Muscle of leg (tissue), 11 donors: Measurements from ENCODE around the gene BTRC. TPM values are rescaled to one million over a fixed set of nuclear protein-coding genes. Genes with fewer than 3 reads are reported as not detected.
A peak's percentile ranks its signal among the peaks of the same experiment; 100 is the strongest.
"Not testable (repeated sequence)": the region's sequence is repeated elsewhere in the genome, so short reads cannot be mapped to it uniquely, and the experiment has no call there.

Source experiments
- DNase-seq: peaks from one replicate; pipeline ENCODE4 v3.0.0; 2013
- H3K27ac ChIP-seq: one replicate; pipeline ENCODE4 v1.5.1; 2013; ENCODE audit warnings: mild to moderate bottlenecking, low read length, control low read depth
- H3K27me3 ChIP-seq: one replicate; pipeline ENCODE4 v1.6.1; 2013; ENCODE audit warnings: low read length; ENCODE audit not compliant: control insufficient read depth, insufficient read depth
- H3K36me3 ChIP-seq: one replicate; pipeline ENCODE4 v1.6.1; 2013; ENCODE audit warnings: low read length; ENCODE audit not compliant: control insufficient read depth, insufficient read depth
- H3K4me1 ChIP-seq: one replicate; pipeline ENCODE4 v1.6.1; 2013; ENCODE audit warnings: low read length; ENCODE audit not compliant: control insufficient read depth, insufficient read depth
- H3K4me3 ChIP-seq: one replicate; pipeline ENCODE4 v1.5.1; 2013; ENCODE audit warnings: low read length, control low read depth
- H3K9me3 ChIP-seq: replicated peaks from 2 replicates; pipeline ENCODE4 v1.6.1; 2013; ENCODE audit warnings: low read depth, low read length; ENCODE audit not compliant: control insufficient read depth
- WGBS: methylation state at CpG from one replicate; pipeline ENCODE4 v1.1.5; 2013; ENCODE audit warnings: missing lambda C conversion rate; ENCODE audit not compliant: insufficient coverage; 5-methylcytosine and 5-hydroxymethylcytosine counted together
- polyA plus RNA-seq, 8 donors: library from polyadenylated mRNA; unstranded; fragments of 120-200 nt; gene quantifications; one replicate each; pipeline versions ENCODE4 v1.2.1 to v1.2.3, GENCODE V29; 2013; ENCODE audit warnings: inconsistent platforms in 1 of 8, low replicate concordance in 1 of 8; ENCODE audit not compliant: insufficient read length in 8 of 8, insufficient read depth in 1 of 8
- total RNA-seq: library from RNA; stranded (reverse); fragments of 120-200 nt; gene quantifications from one replicate; pipeline ENCODE4 v1.2.4, GENCODE V29; 2013

The BTRC gene
- total and polyA plus RNA-seq, 9 donors: 14.3 to 27.4 (median 23.4) TPM

GRCh38 chr10:101358706-101359300, 4.8 kb downstream of the BTRC start:
- H3K27me3 ChIP-seq: no peaks in the 10 kb centered on the region
- peaks cover 7% of the 10 kb centered on the region for H3K4me1 ChIP-seq
- H3K27ac ChIP-seq: no peak overlapping the region
- no peak for DNase-seq
- no peak overlapping the region for H3K4me3 ChIP-seq
- H3K36me3 ChIP-seq: peaks cover 5% of the 10 kb centered on the region
- WGBS: 76% methylated on average over 2 of the region's 5 CpGs
- H3K9me3 ChIP-seq: no peaks in the 10 kb centered on the region

- DNase-seq, H3K9me3 ChIP-seq, H3K27ac ChIP-seq, H3K36me3 ChIP-seq, H3K4me1 ChIP-seq, H3K4me3 ChIP-seq, H3K27me3 ChIP-seq: not testable (repeated sequence)
- 88% methylated on average over 5 of the region's 8 CpGs for whole genome bisulfite sequencing
Observed at GRCh38 chr10:101360090-101360489, 6.1 kb downstream of the BTRC start.

GRCh38 chr10:101360841-101361240, 6.9 kb downstream of the BTRC start:
- H3K36me3 ChIP-seq, H3K27ac ChIP-seq, H3K4me1 ChIP-seq, H3K4me3 ChIP-seq, DNase-seq, H3K9me3 ChIP-seq, H3K27me3 ChIP-seq: not testable (repeated sequence)
- WGBS: 100% methylated on average over 1 of the region's 4 CpGs

GRCh38 chr10:101363850-101364400, 10.0 kb downstream of the BTRC start:
- Histone ChIP-seq H3K27ac (no peak overlapping the region), H3K4me1 (no peaks in the 10 kb centered on the region)

GRCh38 chr10:101364721-101365120, 10.8 kb downstream of the BTRC start:
- H3K27ac ChIP-seq: no peak overlapping the region
- WGBS: no CpG with 5 or more reads among the region's 7 CpGs

More at GRCh38 chr10:101363850-101364400, 10.0 kb downstream of the BTRC start:
- H3K4me3 ChIP-seq: no peak overlapping the region
- no CpG with 5 or more reads among the region's 2 CpGs for WGBS
- no peaks in the 10 kb centered on the region for H3K27me3 ChIP-seq
- no peaks in the 10 kb centered on the region for H3K9me3 ChIP-seq
- H3K36me3 ChIP-seq: peaks cover 9% of the 10 kb centered on the region
- no peak for DNase-seq

GRCh38 chr10:101367569-101368453, 13.8 kb downstream of the BTRC start:
- Histone ChIP-seq H3K9me3 (no peaks in the 10 kb centered on the region), H3K27me3 (no peaks in the 10 kb centered on the region), H3K27ac (no peak overlapping the region), H3K4me3 (no peak overlapping the region), H3K36me3 (peaks cover 8% of the 10 kb centered on the region), H3K4me1 (no peaks in the 10 kb centered on the region)
- no peak for DNase-seq
- WGBS: 83% methylated on average over 6 of the region's 9 CpGs

More at GRCh38 chr10:101364721-101365120, 10.8 kb downstream of the BTRC start:
- Histone ChIP-seq H3K9me3 (no peaks in the 10 kb centered on the region), H3K4me3 (no peak overlapping the region), H3K36me3 (peaks cover 9% of the 10 kb centered on the region), H3K4me1 (no peaks in the 10 kb centered on the region), H3K27me3 (no peaks in the 10 kb centered on the region)
- peak; percentile 51 for DNase-seq

- Histone ChIP-seq H3K9me3 (no peaks in the 10 kb centered on the region), H3K27ac (no peak overlapping the region), H3K36me3 (peaks cover 9% of the 10 kb centered on the region), H3K4me1 (no peaks in the 10 kb centered on the region), H3K4me3 (no peak overlapping the region), H3K27me3 (no peaks in the 10 kb centered on the region)
- 100% methylated on average over 1 of the region's 1 CpG for WGBS
- no peak for DNase-seq
Observed at GRCh38 chr10:101373063-101373462, 19.1 kb downstream of the BTRC start.

GRCh38 chr10:101373993-101374392, 20.0 kb downstream of the BTRC start:
- not testable (repeated sequence) for H3K27ac ChIP-seq, DNase-seq, H3K9me3 ChIP-seq, H3K4me3 ChIP-seq, H3K36me3 ChIP-seq, H3K27me3 ChIP-seq, H3K4me1 ChIP-seq
- WGBS: no CpG with 5 or more reads among the region's 3 CpGs

GRCh38 chr10:101375076-101375475, 21.1 kb downstream of the BTRC start:
- Histone ChIP-seq H3K4me3 (no peak overlapping the region), H3K36me3 (peaks cover 6% of the 10 kb centered on the region), H3K9me3 (no peaks in the 10 kb centered on the region), H3K27ac (no peak overlapping the region), H3K4me1 (no peaks in the 10 kb centered on the region), H3K27me3 (no peaks in the 10 kb centered on the region)
- no peak for DNase-seq
- 33% methylated on average over 1 of the region's 7 CpGs for WGBS

- WGBS: no CpG with 5 or more reads among the region's 5 CpGs
- H3K27me3 ChIP-seq: no peaks in the 10 kb centered on the region
- no peak overlapping the region for H3K4me3 ChIP-seq
- H3K27ac ChIP-seq: no peak overlapping the region
- no peak for DNase-seq
- H3K9me3 ChIP-seq: no peaks in the 10 kb centered on the region
- H3K36me3 ChIP-seq: peaks cover 4% of the 10 kb centered on the region
- H3K4me1 ChIP-seq: no peaks in the 10 kb centered on the region
Observed at GRCh38 chr10:101379663-101380352, 25.8 kb downstream of the BTRC start.
